Endothelial cell of umbilical vein (primary cell): ENCODE data around the gene PLPPR5. TPM values are rescaled to one million over a fixed set of nuclear protein-coding genes. Genes with fewer than 3 reads are reported as not detected.

Experiments used
- BruUV-seq: library from RNA; stranded (reverse); fragments of 400-500 nt; replicated peaks from 2 replicates; lab custom pipeline; 2021; lab: Mats Ljungman, UMichigan
- CTCF ChIA-PET: fragments of 300-600, 350-600 bp; sonication (Branson Sonifier 250); formaldehyde crosslinking; loops from one replicate; lab custom pipeline; 2021; ENCODE audit warnings: antibody characterized with exemption, inconsistent platforms; lab: Charles Lee
- POLR2A ChIA-PET: fragments of 300-600, 350-600 bp; sonication (Branson Sonifier 250); formaldehyde crosslinking; loops from one replicate; lab custom pipeline; 2021; ENCODE audit warnings: antibody characterized with exemption, inconsistent platforms; lab: Charles Lee
- DNase-seq: peaks from one replicate; pipeline ENCODE4 v3.0.0-alpha.2; 2011; ENCODE audit warnings: low read depth, low spot score
- FAIRE-seq: peaks from 2 replicates; lab custom pipeline; 2011; peaks lifted over from hg19 to GRCh38; lab: Jason Lieb, UNC
- H2AFZ ChIP-seq: 2 replicates; pipeline ENCODE4 v1.6.0; 2012; ENCODE audit warnings: low read depth, low read length, control low read depth, inconsistent platforms
- H3K27ac ChIP-seq: 2 replicates; pipeline ENCODE4 v1.5.1; 2011; ENCODE audit warnings: low read depth, mild to moderate bottlenecking, control low read depth, low read length, moderate library complexity; ENCODE audit not compliant: insufficient read depth
- H3K27me3 ChIP-seq, 2 experiments: 2 replicates each; pipeline versions ENCODE4 v1.6.0 to v1.6.1; 2011; ENCODE audit warnings: low read length in 2 of 2, mixed read lengths in 1 of 2; ENCODE audit not compliant: control insufficient read depth in 2 of 2, insufficient read depth in 2 of 2
- H3K36me3 ChIP-seq, 2 experiments: 2 replicates in 1 of 2; 3 replicates in 1 of 2; pipeline ENCODE4 v1.5.1; 2011; ENCODE audit warnings: low read length in 2 of 2, mild to moderate bottlenecking in 1 of 2, moderate library complexity in 1 of 2; ENCODE audit not compliant: control insufficient read depth in 2 of 2, insufficient read depth in 2 of 2; ENCODE audit errors: extremely low read depth in 1 of 2
- H3K4me1 ChIP-seq: 3 replicates; pipeline ENCODE4 v1.5.1; 2011; ENCODE audit warnings: mild to moderate bottlenecking, low read length; ENCODE audit not compliant: control insufficient read depth, insufficient read depth; ENCODE audit errors: extremely low read depth
- H3K4me2 ChIP-seq: 2 replicates; pipeline ENCODE4 v1.6.1; 2011; ENCODE audit warnings: low read length, control low read depth, mixed read lengths; ENCODE audit not compliant: insufficient read depth
- H3K4me3 ChIP-seq, 3 experiments: fragments of 200-600 bp in 1 of 3; sonication (generic), shearing (Covaris generic) in 1 of 3; replicated peaks in 1 of 3; 2 replicates each; pipeline ENCODE4 v1.5.1; 2011 to 2016; ENCODE audit warnings: control low read depth in 3 of 3, low read length in 3 of 3, mild to moderate bottlenecking in 2 of 3, inconsistent platforms in 1 of 3, low read depth in 1 of 3, moderate library complexity in 1 of 3; ENCODE audit not compliant: insufficient read depth in 1 of 3
- H3K79me2 ChIP-seq: 2 replicates; pipeline ENCODE4 v1.6.0; 2012; ENCODE audit warnings: low read length, inconsistent platforms; ENCODE audit not compliant: control insufficient read depth, insufficient read depth
- H3K9ac ChIP-seq: replicated peaks from 2 replicates; pipeline ENCODE3; 2011; ENCODE audit warnings: low read length, control low read depth; ENCODE audit not compliant: insufficient read depth; ENCODE audit errors: extremely low read depth
- H3K9me1 ChIP-seq: replicated peaks from 3 replicates; pipeline ENCODE4 v1.6.0; 2011; ENCODE audit warnings: mild to moderate bottlenecking, low read length; ENCODE audit not compliant: control insufficient read depth, insufficient read depth; ENCODE audit errors: extremely low read depth
- H3K9me3 ChIP-seq: replicated peaks from 2 replicates; pipeline ENCODE4 v1.5.1; 2012; ENCODE audit warnings: low read length, inconsistent platforms; ENCODE audit not compliant: control insufficient read depth, insufficient read depth
- H4K20me1 ChIP-seq: replicated peaks from 2 replicates; pipeline ENCODE3; 2011; ENCODE audit warnings: mild to moderate bottlenecking, low read length; ENCODE audit not compliant: control insufficient read depth, insufficient read depth; ENCODE audit errors: extremely low read depth
- EZH2 ChIP-seq: IDR thresholded peaks from 2 replicates; pipeline ENCODE4 v1.6.1; 2012; ENCODE audit warnings: borderline replicate concordance, low read depth, mild to moderate bottlenecking, moderate library complexity, low read length, inconsistent platforms; ENCODE audit not compliant: severe bottlenecking
- FOS ChIP-seq: IDR thresholded peaks from 2 replicates; pipeline ENCODE4 v1.6.1; 2011; ENCODE audit warnings: mild to moderate bottlenecking, low read length, moderate library complexity, borderline replicate concordance; ENCODE audit not compliant: insufficient read depth
- GATA2 ChIP-seq: IDR thresholded peaks from 2 replicates; pipeline ENCODE4 v1.7.0; 2011; ENCODE audit warnings: low read depth, mild to moderate bottlenecking, moderate library complexity, mixed read lengths, low read length; ENCODE audit not compliant: insufficient read length, insufficient read depth
- JUN ChIP-seq: IDR thresholded peaks from 2 replicates; pipeline ENCODE4 v1.6.1; 2011; ENCODE audit warnings: borderline replicate concordance, low read depth; ENCODE audit not compliant: insufficient read length, insufficient read depth
- MAX ChIP-seq: IDR thresholded peaks from 2 replicates; pipeline ENCODE4 v1.6.1; 2011; ENCODE audit not compliant: insufficient read depth, insufficient read length
- MYC ChIP-seq: IDR thresholded peaks from one replicate; pipeline ENCODE4 v1.6.1; 2011; ENCODE audit warnings: mild to moderate bottlenecking, low read depth, low read length
- POLR2A ChIP-seq: IDR thresholded peaks from 2 replicates; pipeline ENCODE4 v1.6.1; 2012; ENCODE audit warnings: low read depth, mild to moderate bottlenecking, control low read depth, low read length
- POLR2AphosphoS5 ChIP-seq: IDR thresholded peaks from 2 replicates; pipeline ENCODE4 v1.6.1; 2012; ENCODE audit warnings: low read depth, mild to moderate bottlenecking, control low read depth, low read length, moderate library complexity; ENCODE audit not compliant: insufficient read depth
- dilution Hi-C: fragments of 300-500 bp; cut with MboI; formaldehyde crosslinking; loops from one replicate; pipeline ENCODE4 v1.15.0; 2019; ENCODE audit warnings: low sequenced_read_pairs; ENCODE audit not compliant: extremely low pct_ligation_motif_present
- intact Hi-C: fragments of 100-400 bp; cut with micrococcal nuclease; formaldehyde crosslinking; loops from one replicate; pipeline ENCODE4 v1.10.0; 2022
- polyA plus RNA-seq, 4 experiments: library from polyadenylated mRNA; depleted of rRNA in 3 of 4; stranded (reverse) in 3 of 4; unstranded in 1 of 4; fragments of >200 nt; gene quantifications; 2 replicates each; pipeline versions ENCODE4 v1.2.1 to v1.2.3, GENCODE V29; 2011 to 2012; ENCODE audit warnings: missing spikeins in 1 of 4
- total RNA-seq: library from RNA; stranded (reverse); gene quantifications from 2 replicates; pipeline ENCODE4 v1.2.3, GENCODE V29; 2021
- TF ChIP-seq, protein P1 (sequence below), 2 donors: IDR thresholded peaks; 1 replicate in 1 of 2; 2 replicates in 1 of 2; pipeline ENCODE4 v1.5.1; 2011; ENCODE audit warnings: low read length in 2 of 2, mild to moderate bottlenecking in 2 of 2, moderate library complexity in 2 of 2, control low read depth in 1 of 2, inconsistent platforms in 1 of 2, low read depth in 1 of 2; ENCODE audit not compliant: insufficient read depth in 1 of 2; ENCODE audit errors: extremely low read depth in 1 of 2

The PLPPR5 gene
- total and polyA plus RNA-seq, 2 donors (not counting 3 experiments of a cell fraction or from before 2014, with no cell fraction given) = not detected

- ChIA-PET CTCF (no interaction called here), POLR2A (no interaction called here)
- TF ChIP-seq GATA2 (no peak), MYC (no peak), FOS (no peak), POLR2AphosphoS5 (no peak), EZH2 (no peak), JUN (no peak), MAX (no peak), POLR2A (no peak)
- TF ChIP-seq, protein P1, sequence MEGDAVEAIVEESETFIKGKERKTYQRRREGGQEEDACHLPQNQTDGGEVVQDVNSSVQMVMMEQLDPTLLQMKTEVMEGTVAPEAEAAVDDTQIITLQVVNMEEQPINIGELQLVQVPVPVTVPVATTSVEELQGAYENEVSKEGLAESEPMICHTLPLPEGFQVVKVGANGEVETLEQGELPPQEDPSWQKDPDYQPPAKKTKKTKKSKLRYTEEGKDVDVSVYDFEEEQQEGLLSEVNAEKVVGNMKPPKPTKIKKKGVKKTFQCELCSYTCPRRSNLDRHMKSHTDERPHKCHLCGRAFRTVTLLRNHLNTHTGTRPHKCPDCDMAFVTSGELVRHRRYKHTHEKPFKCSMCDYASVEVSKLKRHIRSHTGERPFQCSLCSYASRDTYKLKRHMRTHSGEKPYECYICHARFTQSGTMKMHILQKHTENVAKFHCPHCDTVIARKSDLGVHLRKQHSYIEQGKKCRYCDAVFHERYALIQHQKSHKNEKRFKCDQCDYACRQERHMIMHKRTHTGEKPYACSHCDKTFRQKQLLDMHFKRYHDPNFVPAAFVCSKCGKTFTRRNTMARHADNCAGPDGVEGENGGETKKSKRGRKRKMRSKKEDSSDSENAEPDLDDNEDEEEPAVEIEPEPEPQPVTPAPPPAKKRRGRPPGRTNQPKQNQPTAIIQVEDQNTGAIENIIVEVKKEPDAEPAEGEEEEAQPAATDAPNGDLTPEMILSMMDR (IDR thresholded peaks at IDR 0.05; ENCODE audit: extremely low read depth in 1 of 2, insufficient read depth in 1 of 2, low read depth in 1 of 2, low read length in 2 of 2) = no peak
- H3K36me3 ChIP-seq = no peaks in the 10 kb centered on the region
- FAIRE-seq = no peak
- H2AFZ ChIP-seq = no peak overlapping the region
- no peak overlapping the region for H3K4me2 ChIP-seq
- H3K79me2 ChIP-seq = no peaks in the 10 kb centered on the region
- H3K27me3 ChIP-seq = no peaks in the 10 kb centered on the region
- no peak for DNase-seq
- BruUV-seq = no TSS peak
- H3K27ac ChIP-seq = no peak overlapping the region
- no peaks in the 10 kb centered on the region for H4K20me1 ChIP-seq
- dilution Hi-C loops = no loop called here
- H3K9me1 ChIP-seq = no peaks in the 10 kb centered on the region
- H3K4me3 ChIP-seq = no peak overlapping the region
- peaks cover 4% of the 10 kb centered on the region for H3K4me1 ChIP-seq
- H3K9me3 ChIP-seq = no peaks in the 10 kb centered on the region
- H3K9ac ChIP-seq = no peak overlapping the region
- intact Hi-C loops = no loop called here
Observed at GRCh38 chr1:98988904-98989555, 15.6 kb downstream of the PLPPR5 start.
